Loucy (cell line): ENCODE data around the gene MACROD1.
A peak's percentile ranks its signal among the peaks of the same experiment; 100 is the strongest.

Experiments used
- H2AFZ ChIP-seq: fragments of 200-600 bp; sonication (generic); 2 replicates; pipeline ENCODE4 v1.6.0; 2016; ENCODE audit warnings: antibody characterized with exemption, mild to moderate bottlenecking, low read length, moderate library complexity
- H3F3A ChIP-seq: fragments of 200-600 bp; 2 replicates; pipeline ENCODE4 v1.6.0; 2016; ENCODE audit warnings: antibody characterized with exemption, low read depth, mild to moderate bottlenecking
- H3K27me3 ChIP-seq: fragments of 200-600 bp; sonication (generic); 2 replicates; pipeline ENCODE4 v1.6.1; 2014; ENCODE audit warnings: low read length, mild to moderate bottlenecking; ENCODE audit not compliant: insufficient read depth, poor library complexity, severe bottlenecking
- H3K36me3 ChIP-seq: fragments of 200-600 bp; sonication (generic); 2 replicates; pipeline ENCODE4 v1.6.1; 2016; ENCODE audit warnings: low read length; ENCODE audit not compliant: insufficient read depth
- H3K4me1 ChIP-seq: fragments of 200-600 bp; sonication (generic); 2 replicates; pipeline ENCODE4 v1.5.1; 2014; ENCODE audit warnings: low read length, mild to moderate bottlenecking; ENCODE audit not compliant: insufficient read depth, poor library complexity, severe bottlenecking
- H3K4me2 ChIP-seq: fragments of 200-600 bp; sonication (generic); 2 replicates; pipeline ENCODE4 v1.6.0; 2014; ENCODE audit warnings: antibody characterized with exemption, low read length, low read depth, mild to moderate bottlenecking; ENCODE audit not compliant: poor library complexity, severe bottlenecking
- H3K4me3 ChIP-seq: fragments of 200-600 bp; sonication (generic); 2 replicates; pipeline ENCODE4 v1.5.1; 2014; ENCODE audit warnings: low read length, mild to moderate bottlenecking, mixed read lengths; ENCODE audit not compliant: poor library complexity, severe bottlenecking
- H3K79me2 ChIP-seq: fragments of 200-600 bp; sonication (generic); 2 replicates; pipeline ENCODE4 v1.6.1; 2014; ENCODE audit warnings: low read length; ENCODE audit not compliant: insufficient read depth
- H3K9ac ChIP-seq: fragments of 200-600 bp; sonication (generic); 2 replicates; pipeline ENCODE4 v1.6.0; 2014; ENCODE audit warnings: mild to moderate bottlenecking, low read depth, low read length, moderate library complexity; ENCODE audit not compliant: poor library complexity, severe bottlenecking
- H3K9me2 ChIP-seq: fragments of 200-600 bp; sonication (generic); replicated peaks from 2 replicates; pipeline ENCODE4 v1.6.1; 2016; ENCODE audit warnings: low read depth, low read length, mixed read lengths
- H3K9me3 ChIP-seq: fragments of 200-600 bp; sonication (generic); 2 replicates; pipeline ENCODE4 v1.6.1; 2014; ENCODE audit warnings: mild to moderate bottlenecking, antibody characterized with exemption, low read length, low read depth; ENCODE audit not compliant: insufficient read depth
- H4K20me1 ChIP-seq: fragments of 200-600 bp; sonication (generic); 2 replicates; pipeline ENCODE4 v1.6.0; 2014; ENCODE audit warnings: antibody characterized with exemption, low read length, mild to moderate bottlenecking; ENCODE audit not compliant: insufficient read depth, poor library complexity, severe bottlenecking
- EZH2phosphoT487 ChIP-seq: fragments of 200-600 bp; IDR thresholded peaks from 2 replicates; pipeline ENCODE4 v1.6.1; 2018; ENCODE audit warnings: antibody characterized with exemption, mild to moderate bottlenecking, moderate library complexity, borderline replicate concordance
- TF ChIP-seq, protein P1 (sequence below): fragments of 200-600 bp; sonication (generic); conservative IDR thresholded peaks from 2 replicates; pipeline ENCODE4 v1.5.1; 2014; ENCODE audit warnings: mild to moderate bottlenecking, antibody characterized with exemption, low read length

Gene MACROD1

DNA sequence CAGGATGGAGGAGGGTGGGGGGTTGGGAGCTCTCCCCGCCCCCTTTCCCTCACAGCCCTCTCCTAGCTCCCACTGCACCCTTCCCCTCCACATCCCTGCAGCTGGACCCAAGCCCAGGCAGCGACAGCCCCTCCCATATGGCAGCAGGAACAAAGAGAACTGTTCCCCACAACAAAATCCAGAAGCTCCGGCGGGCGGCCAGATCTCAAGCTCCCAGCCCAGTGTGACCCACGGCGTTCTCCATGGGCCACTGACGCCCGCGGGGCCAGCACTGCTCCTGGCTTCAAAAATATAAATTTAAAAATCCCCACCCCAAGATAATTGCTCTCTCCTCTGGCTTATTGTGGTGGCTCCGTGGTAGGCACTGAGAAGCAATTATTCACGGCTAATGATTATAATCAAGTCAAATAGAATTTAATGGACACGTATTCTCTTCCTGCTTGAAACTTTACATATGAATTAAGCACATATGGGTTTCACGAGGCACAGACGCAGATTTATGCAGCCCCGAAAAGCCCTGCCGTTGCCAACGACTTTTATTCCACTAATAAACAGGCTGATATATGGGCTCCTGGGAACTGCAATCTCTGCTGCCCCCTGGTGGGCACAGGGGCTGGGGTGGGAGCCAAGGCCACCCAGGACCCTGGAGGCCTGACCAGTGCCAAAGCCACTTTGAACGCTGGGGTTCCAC, 17.5 kb downstream of the MACROD1 start:
- no peaks in the 10 kb centered on the region for H3K27me3 ChIP-seq
- H3K4me1 ChIP-seq = no peaks in the 10 kb centered on the region
- H3K79me2 ChIP-seq = no peaks in the 10 kb centered on the region
- no peaks in the 10 kb centered on the region for H3K9me2 ChIP-seq
- no peaks in the 10 kb centered on the region for H3K36me3 ChIP-seq
- no peak overlapping the region for H3K4me3 ChIP-seq
- H4K20me1 ChIP-seq = no peaks in the 10 kb centered on the region
- H3K9me3 ChIP-seq = no peaks in the 10 kb centered on the region
- no peak overlapping the region for H3K4me2 ChIP-seq
- no peaks in the 10 kb centered on the region for H3F3A ChIP-seq
- no peak overlapping the region for H2AFZ ChIP-seq
- no peak for TF ChIP-seq EZH2phosphoT487
- TF ChIP-seq, protein P1, sequence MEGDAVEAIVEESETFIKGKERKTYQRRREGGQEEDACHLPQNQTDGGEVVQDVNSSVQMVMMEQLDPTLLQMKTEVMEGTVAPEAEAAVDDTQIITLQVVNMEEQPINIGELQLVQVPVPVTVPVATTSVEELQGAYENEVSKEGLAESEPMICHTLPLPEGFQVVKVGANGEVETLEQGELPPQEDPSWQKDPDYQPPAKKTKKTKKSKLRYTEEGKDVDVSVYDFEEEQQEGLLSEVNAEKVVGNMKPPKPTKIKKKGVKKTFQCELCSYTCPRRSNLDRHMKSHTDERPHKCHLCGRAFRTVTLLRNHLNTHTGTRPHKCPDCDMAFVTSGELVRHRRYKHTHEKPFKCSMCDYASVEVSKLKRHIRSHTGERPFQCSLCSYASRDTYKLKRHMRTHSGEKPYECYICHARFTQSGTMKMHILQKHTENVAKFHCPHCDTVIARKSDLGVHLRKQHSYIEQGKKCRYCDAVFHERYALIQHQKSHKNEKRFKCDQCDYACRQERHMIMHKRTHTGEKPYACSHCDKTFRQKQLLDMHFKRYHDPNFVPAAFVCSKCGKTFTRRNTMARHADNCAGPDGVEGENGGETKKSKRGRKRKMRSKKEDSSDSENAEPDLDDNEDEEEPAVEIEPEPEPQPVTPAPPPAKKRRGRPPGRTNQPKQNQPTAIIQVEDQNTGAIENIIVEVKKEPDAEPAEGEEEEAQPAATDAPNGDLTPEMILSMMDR = peak; percentile 93
- no peak overlapping the region for H3K9ac ChIP-seq

- TF ChIP-seq, protein P1 = peak; percentile 81
- TF ChIP-seq EZH2phosphoT487 = no peak
Observed at GRCh38 chr11:64146036-64146955, 19.6 kb downstream of the MACROD1 start.

GRCh38 chr11:64144587-64145472, 21.1 kb downstream of the MACROD1 start:
- Histone ChIP-seq H3K79me2 (no peaks in the 10 kb centered on the region), H3K4me3 (no peak overlapping the region), H3K4me1 (no peaks in the 10 kb centered on the region), H3K27me3 (no peaks in the 10 kb centered on the region), H3K9ac (no peak overlapping the region), H3K4me2 (no peak overlapping the region), H2AFZ (no peak overlapping the region), H3K9me3 (no peaks in the 10 kb centered on the region), H3K36me3 (no peaks in the 10 kb centered on the region), H3F3A (no peaks in the 10 kb centered on the region), H4K20me1 (no peaks in the 10 kb centered on the region), H3K9me2 (no peaks in the 10 kb centered on the region)
- TF ChIP-seq, protein P1 = no peak

More at GRCh38 chr11:64146036-64146955, 19.6 kb downstream of the MACROD1 start:
- Histone ChIP-seq H3K4me1 (no peaks in the 10 kb centered on the region), H3K9ac (no peak overlapping the region), H3F3A (no peaks in the 10 kb centered on the region), H2AFZ (no peak overlapping the region), H4K20me1 (no peaks in the 10 kb centered on the region), H3K4me3 (no peak overlapping the region), H3K27me3 (no peaks in the 10 kb centered on the region), H3K36me3 (no peaks in the 10 kb centered on the region), H3K9me3 (no peaks in the 10 kb centered on the region), H3K4me2 (no peak overlapping the region), H3K79me2 (no peaks in the 10 kb centered on the region), H3K9me2 (no peaks in the 10 kb centered on the region)
